22Rv1 (cell line): ENCODE results near the gene CCDC30.

Source experiments
- H3K27ac ChIP-seq: fragments of 450-650 bp; 2 replicates; pipeline ENCODE4 v1.5.1; 2017
- ZFX ChIP-seq: fragments of 450-650 bp; IDR thresholded peaks from 2 replicates; pipeline ENCODE4 v1.6.1; 2017; ENCODE audit warnings: antibody characterized with exemption, borderline replicate concordance
- TF ChIP-seq, protein P1 (sequence below): fragments of 450-650 bp; IDR thresholded peaks from 2 replicates; pipeline ENCODE4 v1.5.1; 2017; ENCODE audit warnings: mild to moderate bottlenecking

The CCDC30 gene

DNA sequence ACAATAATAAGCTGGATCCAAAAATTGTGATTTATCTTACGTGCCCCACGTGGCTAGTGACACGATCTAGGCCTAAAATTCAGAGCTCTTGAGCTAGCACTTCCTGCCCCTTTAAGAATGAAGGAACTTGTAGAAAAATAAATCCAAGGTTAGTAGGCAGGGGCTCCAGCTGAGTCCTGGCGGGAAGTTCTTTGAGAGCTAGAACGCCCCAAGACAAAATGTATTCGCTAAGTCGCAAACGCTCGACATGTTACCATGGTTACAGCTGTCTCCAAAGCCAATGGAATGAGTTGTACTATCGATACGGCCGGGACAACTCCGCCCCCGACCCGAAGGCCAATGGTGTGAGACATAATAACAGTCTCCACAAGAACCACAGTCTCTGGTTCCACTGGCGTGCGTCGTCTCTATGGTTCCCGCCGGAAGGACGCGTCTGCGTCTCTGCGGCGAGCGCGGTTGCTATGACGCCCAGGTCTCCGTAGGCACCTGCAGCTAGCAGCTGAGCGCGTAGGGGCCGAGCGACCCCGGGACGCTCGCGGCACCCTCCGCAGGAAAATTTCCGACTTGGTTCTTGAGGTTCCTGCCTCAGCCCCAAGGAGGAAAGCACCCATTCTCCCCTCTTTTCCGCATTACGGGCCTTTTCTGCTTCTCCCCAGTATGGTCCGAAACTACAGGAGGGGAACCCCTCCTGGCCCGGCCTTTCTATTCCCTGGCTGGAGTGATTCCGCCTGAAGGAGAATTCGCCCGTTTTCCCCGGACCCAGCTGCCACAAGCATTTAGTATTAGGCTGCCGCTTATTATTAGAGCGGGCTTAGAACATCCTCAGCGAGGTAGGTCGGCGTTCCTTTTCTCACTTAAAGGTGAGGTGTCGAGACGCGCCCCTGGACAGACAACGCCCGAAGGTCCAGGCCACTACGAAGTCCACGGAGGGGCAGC, at the start of gene CCDC30:
Gene CCDC30 (plus strand): TSS at position 459 of the 936 bp plus-strand sequence. CDS start 17,266 bp downstream, outside the sequence.
- peak within 1 kb of the TSS; percentile 78 for H3K27ac ChIP-seq
- TF ChIP-seq ZFX, result no peak
- TF ChIP-seq, protein P1, sequence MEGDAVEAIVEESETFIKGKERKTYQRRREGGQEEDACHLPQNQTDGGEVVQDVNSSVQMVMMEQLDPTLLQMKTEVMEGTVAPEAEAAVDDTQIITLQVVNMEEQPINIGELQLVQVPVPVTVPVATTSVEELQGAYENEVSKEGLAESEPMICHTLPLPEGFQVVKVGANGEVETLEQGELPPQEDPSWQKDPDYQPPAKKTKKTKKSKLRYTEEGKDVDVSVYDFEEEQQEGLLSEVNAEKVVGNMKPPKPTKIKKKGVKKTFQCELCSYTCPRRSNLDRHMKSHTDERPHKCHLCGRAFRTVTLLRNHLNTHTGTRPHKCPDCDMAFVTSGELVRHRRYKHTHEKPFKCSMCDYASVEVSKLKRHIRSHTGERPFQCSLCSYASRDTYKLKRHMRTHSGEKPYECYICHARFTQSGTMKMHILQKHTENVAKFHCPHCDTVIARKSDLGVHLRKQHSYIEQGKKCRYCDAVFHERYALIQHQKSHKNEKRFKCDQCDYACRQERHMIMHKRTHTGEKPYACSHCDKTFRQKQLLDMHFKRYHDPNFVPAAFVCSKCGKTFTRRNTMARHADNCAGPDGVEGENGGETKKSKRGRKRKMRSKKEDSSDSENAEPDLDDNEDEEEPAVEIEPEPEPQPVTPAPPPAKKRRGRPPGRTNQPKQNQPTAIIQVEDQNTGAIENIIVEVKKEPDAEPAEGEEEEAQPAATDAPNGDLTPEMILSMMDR, result no peak

DNA sequence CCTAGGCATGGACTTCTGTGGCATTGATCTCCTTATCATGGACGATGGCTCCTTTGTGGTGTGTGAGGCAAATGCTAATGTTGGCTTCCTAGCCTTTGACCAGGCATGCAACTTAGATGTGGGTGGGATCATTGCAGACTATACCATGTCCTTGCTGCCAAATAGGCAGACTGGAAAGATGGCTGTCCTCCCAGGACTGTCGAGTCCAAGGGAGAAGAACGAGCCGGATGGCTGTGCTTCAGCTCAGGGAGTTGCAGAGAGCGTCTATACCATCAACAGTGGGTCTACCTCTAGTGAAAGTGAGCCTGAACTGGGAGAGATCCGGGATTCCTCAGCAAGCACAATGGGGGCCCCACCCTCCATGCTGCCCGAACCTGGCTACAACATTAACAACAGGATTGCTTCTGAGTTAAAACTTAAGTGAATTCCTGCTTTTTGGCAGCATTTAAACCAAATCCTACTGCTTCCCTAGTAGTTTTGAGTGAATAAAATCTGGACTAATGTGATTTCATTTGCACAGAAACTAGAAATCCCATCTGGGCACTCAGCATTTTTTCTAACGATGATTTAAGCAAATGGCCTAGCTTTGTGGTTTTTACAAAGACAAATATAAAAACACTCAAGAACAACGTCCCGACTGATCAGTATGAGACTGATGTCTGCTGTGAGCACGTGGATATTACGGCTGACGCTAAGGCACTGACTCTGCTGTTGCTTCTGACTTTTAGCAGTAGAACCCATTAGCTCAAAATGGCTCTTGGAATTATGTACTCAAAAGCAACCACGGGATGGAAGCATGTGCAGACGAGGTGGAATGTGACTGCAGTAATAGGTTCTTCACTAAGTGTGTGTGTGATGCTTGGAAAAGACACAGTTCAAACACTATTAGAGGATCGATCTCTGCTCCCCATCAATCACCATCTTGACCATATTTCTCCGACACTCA, 48.3 kb upstream of the CCDC30 start:
- H3K27ac ChIP-seq, result no peak overlapping the region
- no peak for TF ChIP-seq ZFX
- TF ChIP-seq, protein P1, result no peak

DNA sequence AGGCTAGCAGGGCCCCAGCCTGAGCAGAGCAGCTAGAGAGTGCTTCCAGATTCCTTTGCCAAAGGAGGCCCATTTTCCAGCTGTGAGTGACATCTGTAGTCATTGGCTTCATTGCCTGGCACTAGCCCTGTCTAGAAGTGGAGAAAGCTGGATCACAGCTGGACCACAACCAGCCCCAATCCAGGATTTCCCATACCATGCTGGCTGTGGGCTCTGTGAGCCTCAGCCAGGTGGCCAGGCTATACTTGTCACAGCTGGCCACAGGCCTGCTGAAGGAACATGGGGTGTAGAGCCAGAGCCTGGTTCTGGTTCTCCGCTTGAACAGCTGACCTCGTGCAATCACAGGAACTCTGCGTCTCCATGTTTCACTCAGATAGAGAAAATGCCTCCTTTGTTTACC, 45.9 kb upstream of the CCDC30 start:
- H3K27ac ChIP-seq, result no peak overlapping the region
- TF ChIP-seq, protein P1, result no peak
- TF ChIP-seq ZFX, result no peak

DNA sequence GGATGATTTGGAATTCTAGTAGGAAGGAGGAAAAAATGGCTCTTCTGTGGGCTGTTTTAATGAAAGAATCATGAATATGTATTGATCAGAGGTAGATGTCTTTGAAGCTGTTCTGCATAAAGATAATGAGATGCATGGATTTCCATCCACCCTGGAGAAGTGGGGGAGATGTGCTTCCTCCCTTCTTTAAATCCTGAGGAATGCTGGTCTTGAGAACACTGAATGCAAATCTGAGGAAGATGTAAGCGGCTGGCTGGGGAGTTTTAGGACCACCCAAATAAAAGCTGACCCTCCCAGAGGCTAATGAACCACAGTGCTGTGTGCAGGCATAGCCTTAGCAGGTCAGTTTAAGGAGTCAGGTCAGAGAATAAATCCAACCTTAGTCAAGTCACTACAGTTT, 44.6 kb upstream of the CCDC30 start:
- no peak for TF ChIP-seq ZFX
- TF ChIP-seq, protein P1, result no peak
- no peak overlapping the region for H3K27ac ChIP-seq

DNA sequence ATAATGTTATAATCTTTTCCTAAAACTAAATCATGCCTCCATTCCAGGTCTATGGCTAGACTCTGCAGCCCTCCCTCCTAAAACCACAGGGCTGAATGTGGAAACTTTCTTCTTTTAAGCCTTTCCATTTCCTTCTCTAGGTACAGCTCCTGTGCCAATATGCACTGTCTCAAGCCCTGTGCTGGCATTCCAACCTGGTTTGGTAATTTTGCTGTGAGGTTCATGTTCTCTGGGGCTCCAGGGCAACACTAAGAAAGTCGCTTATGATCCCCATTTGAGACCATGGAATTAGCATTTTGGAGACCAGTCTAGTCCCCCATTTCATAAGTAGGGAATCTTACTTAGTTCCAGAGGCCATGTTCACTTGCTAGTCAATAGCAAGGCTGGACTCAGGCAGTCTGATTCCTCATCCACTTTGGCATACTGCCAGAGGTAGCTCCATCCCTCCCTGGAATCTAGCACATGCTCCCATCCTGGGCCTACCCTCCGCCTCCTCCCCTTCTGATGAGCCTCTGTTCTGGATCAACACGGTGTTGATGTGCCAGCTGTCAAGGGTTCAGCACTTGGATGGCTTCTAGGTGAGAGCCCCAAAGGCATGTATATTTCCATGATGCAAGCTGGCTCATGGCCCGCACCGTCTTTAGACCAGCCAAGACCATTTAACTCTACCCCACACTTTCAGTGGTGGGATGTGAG, 43.8 kb upstream of the CCDC30 start:
- TF ChIP-seq ZFX, result no peak
- TF ChIP-seq, protein P1, result no peak
- H3K27ac ChIP-seq, result no peak overlapping the region

DNA sequence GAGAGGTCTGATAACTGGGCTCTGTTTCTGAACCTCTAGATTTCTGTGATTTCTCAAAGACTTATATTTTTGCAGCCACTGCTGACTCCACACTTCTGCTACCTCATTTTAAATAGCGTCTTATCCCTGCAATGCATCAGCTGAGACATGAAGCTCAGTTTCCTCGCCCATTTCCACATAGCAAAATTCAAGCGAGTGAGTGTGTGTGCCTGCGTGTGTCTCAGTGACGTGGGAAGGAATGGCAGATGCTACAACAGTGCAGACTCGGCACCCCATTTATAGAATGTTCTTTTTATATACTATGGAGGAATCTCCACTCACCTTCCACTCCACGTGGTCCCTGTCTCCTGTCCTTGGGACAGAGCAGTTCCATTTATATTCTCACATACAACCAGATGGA, 43.0 kb upstream of the CCDC30 start:
- no peak for TF ChIP-seq ZFX
- TF ChIP-seq, protein P1, result no peak
- H3K27ac ChIP-seq, result no peak overlapping the region
